ENCODE results near the gene NOS1AP.
"Not testable (repeated sequence)": the region's sequence is repeated elsewhere in the genome, so short reads cannot be mapped to it uniquely, and the experiment has no call there.

Gene NOS1AP

GRCh38 chr1:162396201-162396906 lies 326.9 kb downstream of the NOS1AP start:
- no peak for DNase-seq (ENCODE audit: low read depth in 2 of 3, low spot score in 2 of 3)

- DNase-seq (ENCODE audit: low read depth in 2 of 3, low spot score in 2 of 3): no peak
Observed at GRCh38 chr1:162397039-162397448, 327.6 kb downstream of the NOS1AP start.

GRCh38 chr1:162397943-162398560 lies 328.6 kb downstream of the NOS1AP start:
- no peak for DNase-seq (ENCODE audit: low read depth in 2 of 3, low spot score in 2 of 3)

- DNase-seq (ENCODE audit: low read depth in 2 of 3, low spot score in 2 of 3): no peak
Observed at GRCh38 chr1:162398999-162399580, 329.6 kb downstream of the NOS1AP start.

GRCh38 chr1:162400790-162401355 lies 331.4 kb downstream of the NOS1AP start:
- no peak for DNase-seq (ENCODE audit: low read depth in 2 of 3, low spot score in 2 of 3)

- no peak for DNase-seq (ENCODE audit: low read depth in 2 of 3, low spot score in 2 of 3)
Observed at GRCh38 chr1:162404550-162405160, 335.2 kb downstream of the NOS1AP start.

- DNase-seq (ENCODE audit: low read depth in 2 of 3, low spot score in 2 of 3): no peak
Observed at GRCh38 chr1:162405800-162406199, 336.3 kb downstream of the NOS1AP start.

GRCh38 chr1:162406811-162407210 lies 337.3 kb downstream of the NOS1AP start:
- no peak for DNase-seq (ENCODE audit: low read depth in 2 of 3, low spot score in 2 of 3)

GRCh38 chr1:162407539-162407938 lies 338.0 kb downstream of the NOS1AP start:
- DNase-seq (ENCODE audit: low read depth in 2 of 3, low spot score in 2 of 3): no peak

GRCh38 chr1:162412002-162412401 lies 342.5 kb downstream of the NOS1AP start, which contains the start of gene SH2D1B:
Gene SH2D1B, minus strand, starts transcription at chr1:162412136. Its CDS starts 120 bp downstream, at chr1:162412016.
- DNase-seq (ENCODE audit: low read depth in 2 of 3, low spot score in 2 of 3): no peak

GRCh38 chr1:162416215-162416614 lies 346.7 kb downstream of the NOS1AP start:
- DNase-seq (ENCODE audit: low read depth in 2 of 3, low spot score in 2 of 3): no peak

GRCh38 chr1:162416909-162417308 lies 347.4 kb downstream of the NOS1AP start:
- no peak for DNase-seq (ENCODE audit: low read depth in 2 of 3, low spot score in 2 of 3)

- DNase-seq (ENCODE audit: low read depth in 2 of 3, low spot score in 2 of 3): no peak
Observed at GRCh38 chr1:162417650-162418049, 348.2 kb downstream of the NOS1AP start.

- not testable (repeated sequence) for DNase-seq (ENCODE audit: low read depth in 2 of 3, low spot score in 2 of 3)
Observed at GRCh38 chr1:162418584-162418983, 349.1 kb downstream of the NOS1AP start.

- not testable (repeated sequence) for DNase-seq (ENCODE audit: low read depth in 2 of 3, low spot score in 2 of 3)
Observed at GRCh38 chr1:162419450-162419931, 350.0 kb downstream of the NOS1AP start.

All from activated CD8-positive, alpha-beta memory T cell treated with anti-CD3 and anti-CD28 coated beads for 48 hours (primary cell).